Measurements from ENCODE around the gene VMP1. TPM values are rescaled to one million over a fixed set of nuclear protein-coding genes. Genes with fewer than 3 reads are reported as not detected.

The VMP1 gene
- total and polyA plus RNA-seq, 4 donors: 92.5 to 249 (median 157) TPM

DNA sequence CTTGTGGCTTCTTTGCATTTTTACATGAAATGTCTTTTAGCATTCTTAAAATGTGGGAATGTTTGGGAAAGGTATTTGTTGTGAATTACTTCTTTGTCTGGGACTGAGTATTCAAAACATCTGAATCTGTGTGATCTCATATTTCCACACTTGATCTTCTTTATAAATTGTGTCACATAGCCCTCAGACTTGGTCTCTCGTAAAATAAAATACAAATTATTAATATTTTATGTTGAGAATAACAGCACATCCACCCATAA lies 103.4 kb downstream of the VMP1 start:
- Histone ChIP-seq H3K36me3 (ENCODE audit: control insufficient read depth in 4 of 4, insufficient read depth in 4 of 4, low read length in 4 of 4) (peaks cover 0 to 14% (median 3%) of the 10 kb centered on the region in 4 donors), H3K4me3 (no peak overlapping the region), H3K4me1 (ENCODE audit: control insufficient read depth in 5 of 5, insufficient read depth in 5 of 5, low read length in 5 of 5) (no peaks in the 10 kb centered on the region), H3K9me3 (ENCODE audit: control insufficient read depth in 4 of 4, insufficient read depth in 3 of 4, low read length in 3 of 4) (no peaks in the 10 kb centered on the region), H3K9ac (ENCODE audit: insufficient read depth in 1 of 2, low read length in 2 of 2) (no peak overlapping the region), H3K27me3 (ENCODE audit: control insufficient read depth in 3 of 3, insufficient read depth in 3 of 3, low read length in 2 of 3) (no peaks in the 10 kb centered on the region), H3K27ac (ENCODE audit: low read depth in 1 of 2, low read length in 1 of 2) (no peak overlapping the region)
- TF ChIP-seq, protein P1, sequence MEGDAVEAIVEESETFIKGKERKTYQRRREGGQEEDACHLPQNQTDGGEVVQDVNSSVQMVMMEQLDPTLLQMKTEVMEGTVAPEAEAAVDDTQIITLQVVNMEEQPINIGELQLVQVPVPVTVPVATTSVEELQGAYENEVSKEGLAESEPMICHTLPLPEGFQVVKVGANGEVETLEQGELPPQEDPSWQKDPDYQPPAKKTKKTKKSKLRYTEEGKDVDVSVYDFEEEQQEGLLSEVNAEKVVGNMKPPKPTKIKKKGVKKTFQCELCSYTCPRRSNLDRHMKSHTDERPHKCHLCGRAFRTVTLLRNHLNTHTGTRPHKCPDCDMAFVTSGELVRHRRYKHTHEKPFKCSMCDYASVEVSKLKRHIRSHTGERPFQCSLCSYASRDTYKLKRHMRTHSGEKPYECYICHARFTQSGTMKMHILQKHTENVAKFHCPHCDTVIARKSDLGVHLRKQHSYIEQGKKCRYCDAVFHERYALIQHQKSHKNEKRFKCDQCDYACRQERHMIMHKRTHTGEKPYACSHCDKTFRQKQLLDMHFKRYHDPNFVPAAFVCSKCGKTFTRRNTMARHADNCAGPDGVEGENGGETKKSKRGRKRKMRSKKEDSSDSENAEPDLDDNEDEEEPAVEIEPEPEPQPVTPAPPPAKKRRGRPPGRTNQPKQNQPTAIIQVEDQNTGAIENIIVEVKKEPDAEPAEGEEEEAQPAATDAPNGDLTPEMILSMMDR (IDR thresholded peaks at IDR 0.05; ENCODE audit: control extremely low read depth, extremely low read depth): no peak
- ATAC-seq (ENCODE audit: insufficient read depth, low FRiP score) (no peak), DNase-seq (no peak)
- 96 to 100% methylated on average over 1 of the region's 1 CpG for WGBS, 2 donors

DNA sequence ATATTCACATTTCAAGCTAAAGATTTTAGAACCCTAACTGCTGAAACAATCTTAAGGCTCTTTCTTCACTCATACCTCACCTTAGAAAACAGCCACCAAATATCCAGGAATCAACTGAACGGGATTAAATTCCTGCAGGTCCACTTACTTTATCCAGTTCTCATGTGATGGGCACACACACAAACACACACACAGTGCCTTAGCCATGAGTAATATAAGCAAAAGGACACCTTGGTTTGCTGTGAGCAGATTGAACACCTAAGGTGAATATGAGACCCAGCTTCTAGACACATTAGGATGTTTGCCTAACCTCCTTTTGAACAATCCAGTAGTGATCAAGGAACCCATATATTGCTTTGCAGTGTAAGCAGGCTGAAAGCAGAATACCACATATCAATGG lies 103.8 kb downstream of the VMP1 start:
- Histone ChIP-seq H3K4me1 (ENCODE audit: control insufficient read depth in 5 of 5, insufficient read depth in 5 of 5, low read length in 5 of 5) (no peaks in the 10 kb centered on the region), H3K9me3 (ENCODE audit: control insufficient read depth in 4 of 4, insufficient read depth in 3 of 4, low read length in 3 of 4) (no peaks in the 10 kb centered on the region), H3K9ac (ENCODE audit: insufficient read depth in 1 of 2, low read length in 2 of 2) (no peak overlapping the region), H3K27me3 (ENCODE audit: control insufficient read depth in 3 of 3, insufficient read depth in 3 of 3, low read length in 2 of 3) (no peaks in the 10 kb centered on the region), H3K36me3 (ENCODE audit: control insufficient read depth in 4 of 4, insufficient read depth in 4 of 4, low read length in 4 of 4) (peaks cover 0 to 14% (median 3%) of the 10 kb centered on the region in 4 donors), H3K4me3 (no peak overlapping the region), H3K27ac (ENCODE audit: low read depth in 1 of 2, low read length in 1 of 2) (no peak overlapping the region)
- DNase-seq (no peak), ATAC-seq (ENCODE audit: insufficient read depth, low FRiP score) (no peak)
- TF ChIP-seq, protein P1 (IDR thresholded peaks at IDR 0.05; ENCODE audit: control extremely low read depth, extremely low read depth): no peak
- WGBS, 2 donors: 88 to 90% methylated on average over 1 of the region's 1 CpG

DNA sequence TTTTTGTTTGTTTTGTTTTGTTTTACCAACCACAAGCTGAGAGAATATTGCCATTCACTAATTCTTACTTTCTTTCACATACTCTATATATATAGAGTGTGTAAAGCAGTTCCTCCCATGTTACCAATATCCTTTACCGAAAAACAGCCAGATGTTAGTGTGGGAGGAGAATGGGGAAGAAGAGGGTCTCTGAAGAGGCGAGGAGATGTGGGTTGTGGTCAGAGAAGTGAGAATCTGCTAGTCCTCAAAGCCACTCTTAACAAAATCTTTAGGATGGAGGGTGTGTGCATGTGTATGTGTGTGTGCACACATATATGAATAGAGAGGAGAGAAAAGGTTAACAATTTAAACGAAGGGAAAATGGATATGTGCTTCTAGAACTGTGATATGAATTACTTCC lies 104.7 kb downstream of the VMP1 start:
- Histone ChIP-seq H3K4me1 (ENCODE audit: control insufficient read depth in 5 of 5, insufficient read depth in 5 of 5, low read length in 5 of 5) (no peaks in the 10 kb centered on the region), H3K9ac (ENCODE audit: insufficient read depth in 1 of 2, low read length in 2 of 2) (no peak overlapping the region), H3K27ac (ENCODE audit: low read depth in 1 of 2, low read length in 1 of 2) (no peak overlapping the region), H3K9me3 (ENCODE audit: control insufficient read depth in 4 of 4, insufficient read depth in 3 of 4, low read length in 3 of 4) (no peaks in the 10 kb centered on the region), H3K27me3 (ENCODE audit: control insufficient read depth in 3 of 3, insufficient read depth in 3 of 3, low read length in 2 of 3) (no peaks in the 10 kb centered on the region), H3K4me3 (no peak overlapping the region), H3K36me3 (ENCODE audit: control insufficient read depth in 4 of 4, insufficient read depth in 4 of 4, low read length in 4 of 4) (peaks cover 0 to 14% (median 3%) of the 10 kb centered on the region in 4 donors)
- 49 to 69% methylated on average over 3 of the region's 3 CpGs for WGBS, 2 donors
- DNase-seq (no peak), ATAC-seq (ENCODE audit: insufficient read depth, low FRiP score) (no peak)
- TF ChIP-seq, protein P1 (IDR thresholded peaks at IDR 0.05; ENCODE audit: control extremely low read depth, extremely low read depth): no peak

DNA sequence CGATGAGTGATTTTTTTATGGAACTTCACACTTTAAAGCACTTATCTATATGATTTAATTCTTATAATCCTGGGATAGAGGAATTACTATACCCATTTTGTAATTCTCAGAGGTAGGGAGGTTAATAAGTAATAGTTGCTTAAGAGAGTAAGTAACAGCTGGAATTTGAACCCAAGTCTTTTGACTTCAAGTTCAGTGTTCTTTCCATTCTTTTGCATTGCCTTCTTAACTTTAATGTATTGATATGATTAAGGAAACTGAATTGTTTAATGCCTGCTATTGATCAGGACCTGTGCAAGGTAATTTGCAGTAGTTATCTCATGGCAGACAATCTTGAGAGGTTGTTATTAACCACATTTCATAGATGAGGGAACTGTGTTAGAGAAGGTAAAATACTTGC lies 106.8 kb downstream of the VMP1 start:
- ATAC-seq (ENCODE audit: insufficient read depth, low FRiP score): no peak
- Histone ChIP-seq H3K27ac (ENCODE audit: low read depth in 1 of 2, low read length in 1 of 2) (no peak overlapping the region), H3K4me3 (no peak overlapping the region), H3K9ac (ENCODE audit: insufficient read depth in 1 of 2, low read length in 2 of 2) (no peak overlapping the region), H3K27me3 (ENCODE audit: control insufficient read depth in 3 of 3, insufficient read depth in 3 of 3, low read length in 2 of 3) (no peaks in the 10 kb centered on the region), H3K9me3 (ENCODE audit: control insufficient read depth in 4 of 4, insufficient read depth in 3 of 4, low read length in 3 of 4) (no peaks in the 10 kb centered on the region), H3K36me3 (ENCODE audit: control insufficient read depth in 4 of 4, insufficient read depth in 4 of 4, low read length in 4 of 4) (peaks cover 0 to 16% (median 3%) of the 10 kb centered on the region in 4 donors), H3K4me1 (ENCODE audit: control insufficient read depth in 5 of 5, insufficient read depth in 5 of 5, low read length in 5 of 5) (no peaks in the 10 kb centered on the region)
- TF ChIP-seq, protein P1 (IDR thresholded peaks at IDR 0.05; ENCODE audit: control extremely low read depth, extremely low read depth): no peak
- no peak for DNase-seq
- 96% methylated on average over 1 of the region's 1 CpG for WGBS, 2 donors

All from lung (tissue), 12 donors.